Smooth muscle cell (in vitro differentiated cells): Measurements from ENCODE around the gene LAG3. TPM values are rescaled to one million over a fixed set of nuclear protein-coding genes. Genes with fewer than 3 reads are reported as not detected.

ENCODE experiments used
- DNase-seq: peaks from one replicate; lab custom pipeline; 2025; ENCODE audit not compliant: unreplicated experiment; lab: John Stamatoyannopoulos, UW
- H2AFZ ChIP-seq: fragments of 200-600 bp; sonication (generic); 2 replicates; pipeline ENCODE4 v1.6.0; 2016; ENCODE audit warnings: antibody characterized with exemption, low read depth, mild to moderate bottlenecking
- H3F3A ChIP-seq: fragments of 200-600 bp; sonication (generic); 2 replicates; pipeline ENCODE4 v1.6.0; 2017; ENCODE audit warnings: antibody characterized with exemption, low read depth
- H3K27ac ChIP-seq: fragments of 200-600 bp; sonication (generic); 2 replicates; pipeline ENCODE4 v1.5.1; 2016; ENCODE audit warnings: low read depth, mild to moderate bottlenecking
- H3K27me3 ChIP-seq: fragments of 200-600 bp; sonication (generic); 2 replicates; pipeline ENCODE4 v1.6.1; 2016; ENCODE audit warnings: low read depth, mild to moderate bottlenecking
- H3K36me3 ChIP-seq: fragments of 200-600 bp; sonication (generic); 2 replicates; pipeline ENCODE4 v1.5.1; 2016; ENCODE audit warnings: low read depth
- H3K4me1 ChIP-seq: fragments of 200-600 bp; sonication (generic); 2 replicates; pipeline ENCODE4 v1.5.1; 2016; ENCODE audit warnings: low read depth
- H3K4me2 ChIP-seq: fragments of 200-600 bp; sonication (generic); 2 replicates; pipeline ENCODE4 v1.6.0; 2016; ENCODE audit warnings: mild to moderate bottlenecking
- H3K4me3 ChIP-seq: fragments of 200-600 bp; sonication (generic); 2 replicates; pipeline ENCODE4 v1.5.1; 2016; ENCODE audit warnings: mild to moderate bottlenecking
- H3K79me2 ChIP-seq: fragments of 200-600 bp; sonication (generic); 2 replicates; pipeline ENCODE4 v1.6.0; 2016; ENCODE audit warnings: low read depth, mild to moderate bottlenecking
- H3K9ac ChIP-seq: fragments of 200-600 bp; sonication (generic); 2 replicates; pipeline ENCODE4 v1.6.0; 2016; ENCODE audit warnings: low read depth
- H3K9me3 ChIP-seq: fragments of 200-600 bp; sonication (generic); replicated peaks from 2 replicates; pipeline ENCODE4 v1.5.1; 2016; ENCODE audit warnings: low read depth
- H4K20me1 ChIP-seq: fragments of 200-600 bp; sonication (generic); 2 replicates; pipeline ENCODE4 v1.6.0; 2016; ENCODE audit warnings: low read depth
- CTCF ChIP-seq: fragments of 200-600 bp; sonication (generic); IDR thresholded peaks from 2 replicates; pipeline ENCODE4 v1.5.1; 2017; ENCODE audit warnings: borderline replicate concordance, mild to moderate bottlenecking, antibody characterized with exemption; ENCODE audit not compliant: insufficient read depth, poor library complexity, severe bottlenecking
- WGBS: methylation state at CpG from one replicate; pipeline ENCODE4 v1.1.7; 2016; ENCODE audit warnings: low lambda C conversion rate; 5-methylcytosine and 5-hydroxymethylcytosine counted together
- polyA plus RNA-seq: library from polyadenylated mRNA; unstranded; fragments of >200 nt; fragmentation: Nextera tagmentation; extraction: Ambion mirVana; gene quantifications from 2 replicates; pipeline ENCODE4 v1.2.1, GENCODE V29; 2016
- total RNA-seq: library from RNA; depleted of rRNA; stranded (reverse); fragments of >200 nt; gene quantifications from 2 replicates; pipeline ENCODE4 v1.2.3, GENCODE V29; 2014

LAG3 gene
- total and polyA plus RNA-seq, 2 experiments from 2014 or later = 0.18 to 1.7 TPM

- H3K36me3 ChIP-seq = no peaks in the 10 kb centered on the region
These were observed 14.2 kb downstream of the LAG3 start for GRCh38 chr12:6786416-6787094.

GRCh38 chr12:6787309-6787708, 15.0 kb downstream of the LAG3 start:
- no peak overlapping the region for H3K4me2 ChIP-seq
- no peaks in the 10 kb centered on the region for H3K79me2 ChIP-seq
- peaks cover 9% of the 10 kb centered on the region for H3K4me1 ChIP-seq
- no peaks in the 10 kb centered on the region for H4K20me1 ChIP-seq
- no peaks in the 10 kb centered on the region for H3K9me3 ChIP-seq
- no peak overlapping the region for H3K27ac ChIP-seq
- no peak for DNase-seq
- H2AFZ ChIP-seq = no peak overlapping the region
- no peaks in the 10 kb centered on the region for H3K36me3 ChIP-seq
- 95% methylated on average over 5 of the region's 5 CpGs for WGBS
- TF ChIP-seq CTCF = no peak
- H3K9ac ChIP-seq = no peak overlapping the region
- H3K4me3 ChIP-seq = no peak overlapping the region
- H3F3A ChIP-seq = no peaks in the 10 kb centered on the region
- H3K27me3 ChIP-seq = no peaks in the 10 kb centered on the region

More at GRCh38 chr12:6786416-6787094, 14.2 kb downstream of the LAG3 start:
- H3F3A ChIP-seq = no peaks in the 10 kb centered on the region
- H3K4me3 ChIP-seq = no peak overlapping the region
- no peaks in the 10 kb centered on the region for H4K20me1 ChIP-seq
- H2AFZ ChIP-seq = no peak overlapping the region
- no peak for TF ChIP-seq CTCF
- H3K4me1 ChIP-seq = peaks cover 7% of the 10 kb centered on the region
- no peak for DNase-seq
- 76% methylated on average over 9 of the region's 9 CpGs for WGBS
- H3K27me3 ChIP-seq = no peaks in the 10 kb centered on the region
- H3K79me2 ChIP-seq = no peaks in the 10 kb centered on the region
- no peak overlapping the region for H3K9ac ChIP-seq
- H3K27ac ChIP-seq = no peak overlapping the region
- no peak overlapping the region for H3K4me2 ChIP-seq
- H3K9me3 ChIP-seq = no peaks in the 10 kb centered on the region

DNA sequence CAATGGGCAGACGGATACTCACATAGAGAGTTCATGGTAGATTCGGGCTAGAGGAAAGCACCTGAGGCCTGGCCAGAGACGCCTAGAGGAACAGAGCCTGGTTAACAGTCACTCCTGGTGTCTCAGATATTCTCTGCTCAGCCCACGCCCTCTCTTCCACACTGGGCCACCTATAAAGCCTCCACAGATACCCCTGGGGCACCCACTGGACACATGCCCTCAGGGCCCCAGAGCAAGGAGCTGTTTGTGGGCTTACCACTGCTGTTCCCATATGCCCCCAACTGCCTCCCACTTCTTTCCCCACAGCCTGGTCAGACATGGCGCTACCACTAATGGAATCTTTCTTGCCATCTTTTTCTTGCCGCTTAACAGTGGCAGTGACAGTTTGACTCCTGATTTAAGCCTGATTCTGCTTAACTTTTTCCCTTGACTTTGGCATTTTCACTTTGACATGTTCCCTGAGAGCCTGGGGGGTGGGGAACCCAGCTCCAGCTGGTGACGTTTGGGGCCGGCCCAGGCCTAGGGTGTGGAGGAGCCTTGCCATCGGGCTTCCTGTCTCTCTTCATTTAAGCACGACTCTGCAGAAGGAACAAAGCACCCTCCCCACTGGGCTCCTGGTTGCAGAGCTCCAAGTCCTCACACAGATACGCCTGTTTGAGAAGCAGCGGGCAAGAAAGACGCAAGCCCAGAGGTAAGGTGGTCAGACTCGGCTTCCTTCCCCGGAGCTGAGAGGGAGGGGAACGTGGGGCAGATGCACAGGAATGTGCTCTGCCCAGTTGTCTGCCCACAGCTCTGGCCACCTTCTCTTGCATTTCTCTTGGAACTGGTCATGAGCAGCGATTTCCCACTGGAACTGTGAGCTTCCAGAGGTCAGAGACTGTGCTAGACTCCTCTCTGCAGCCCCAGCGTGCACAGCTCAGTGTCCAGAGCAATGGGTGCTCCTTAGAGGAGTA, 16.9 kb downstream of the LAG3 start, which contains the start of gene CD4:
Gene CD4 (plus strand): TSS at position 557 of the 953 bp plus-strand sequence. CDS start 10,611 bp downstream, outside the sequence.
- Histone ChIP-seq H2AFZ (no peak within 1 kb of the TSS), H4K20me1 (no peaks in the 10 kb centered on the region), H3K4me1 (peaks cover 17% of the 10 kb centered on the region), H3K36me3 (no peaks in the 10 kb centered on the region), H3K9me3 (no peaks in the 10 kb centered on the region), H3K27me3 (no peaks in the 10 kb centered on the region), H3K9ac (no peak within 1 kb of the TSS), H3F3A (no peaks in the 10 kb centered on the region), H3K27ac (no peak within 1 kb of the TSS), H3K79me2 (no peaks in the 10 kb centered on the region), H3K4me3 (no peak within 1 kb of the TSS), H3K4me2 (no peak within 1 kb of the TSS)
- no peak for DNase-seq
- whole genome bisulfite sequencing = 66% methylated on average over 17 of the region's 18 CpGs
- TF ChIP-seq CTCF = no peak
